KMS-11 (cell line): ENCODE measurements around the gene UBXN2A.

Source experiments
- H2AFZ ChIP-seq: fragments of 200-600 bp; sonication (generic); 2 replicates; pipeline ENCODE4 v1.6.1; 2016; ENCODE audit warnings: antibody characterized with exemption, mixed run types, low read depth
- H3K27ac ChIP-seq: fragments of 200-600 bp; sonication (generic); 2 replicates; pipeline ENCODE4 v1.6.1; 2016; ENCODE audit warnings: mild to moderate bottlenecking, mixed run types
- H3K27me3 ChIP-seq: fragments of 200-600 bp; sonication (generic); 2 replicates; pipeline ENCODE4 v1.6.1; 2017; ENCODE audit warnings: mild to moderate bottlenecking, low read depth, mixed run types, moderate library complexity; ENCODE audit not compliant: insufficient read depth
- H3K36me3 ChIP-seq: fragments of 200-600 bp; sonication (generic); 2 replicates; pipeline ENCODE4 v1.6.1; 2017; ENCODE audit warnings: mild to moderate bottlenecking, mixed run types; ENCODE audit not compliant: insufficient read depth
- H3K4me1 ChIP-seq: fragments of 200-600 bp; sonication (generic); 2 replicates; pipeline ENCODE4 v1.6.1; 2016; ENCODE audit warnings: mild to moderate bottlenecking, low read depth, mixed run types; ENCODE audit not compliant: poor library complexity, severe bottlenecking
- H3K4me2 ChIP-seq: fragments of 200-600 bp; sonication (generic); 2 replicates; pipeline ENCODE4 v1.7.0; 2016; ENCODE audit warnings: mild to moderate bottlenecking, mixed run types
- H3K4me3 ChIP-seq: fragments of 200-600 bp; sonication (generic); IDR thresholded peaks from 2 replicates; pipeline ENCODE4 v1.6.1; 2017; ENCODE audit warnings: low read depth, low read length, mixed read lengths; ENCODE audit not compliant: insufficient read depth
- H3K79me2 ChIP-seq: fragments of 200-600 bp; sonication (generic); 2 replicates; pipeline ENCODE4 v1.6.1; 2016; ENCODE audit warnings: low read depth, mixed run types; ENCODE audit not compliant: insufficient read depth
- H3K9ac ChIP-seq: fragments of 200-600 bp; sonication (generic); 2 replicates; pipeline ENCODE4 v1.6.1; 2016; ENCODE audit warnings: mild to moderate bottlenecking, mixed run types
- H4K20me1 ChIP-seq: fragments of 200-600 bp; sonication (generic); 2 replicates; pipeline ENCODE4 v1.6.1; 2016; ENCODE audit warnings: mild to moderate bottlenecking, mixed run types; ENCODE audit not compliant: insufficient read depth
- CTCF ChIP-seq: fragments of 200-600 bp; sonication (generic); conservative IDR thresholded peaks from 2 replicates; pipeline ENCODE4 v1.6.1; 2017; ENCODE audit warnings: low read depth, mild to moderate bottlenecking, antibody characterized with exemption, low read length, moderate library complexity, mixed read lengths

UBXN2A gene

GRCh38 chr2:23988371-23988770, 48.1 kb downstream of the UBXN2A start:
- Histone ChIP-seq H3K4me3 (no peak overlapping the region), H3K4me2 (no peak overlapping the region), H4K20me1 (no peaks in the 10 kb centered on the region), H3K79me2 (no peaks in the 10 kb centered on the region), H3K27me3 (no peaks in the 10 kb centered on the region), H3K36me3 (peaks cover 4% of the 10 kb centered on the region; the same call in 1 of the 2 replicates), H3K4me1 (peaks cover 3% of the 10 kb centered on the region), H3K27ac (no peak overlapping the region), H2AFZ (no peak overlapping the region), H3K9ac (no peak overlapping the region)
- peak; percentile 59 for TF ChIP-seq CTCF

GRCh38 chr2:23992931-23993330, 52.7 kb downstream of the UBXN2A start:
- TF ChIP-seq CTCF, result no peak
- Histone ChIP-seq H4K20me1 (no peaks in the 10 kb centered on the region), H3K27me3 (no peaks in the 10 kb centered on the region), H3K79me2 (no peaks in the 10 kb centered on the region), H3K4me3 (no peak overlapping the region), H3K36me3 (no peaks in the 10 kb centered on the region), H2AFZ (no peak overlapping the region), H3K9ac (no peak overlapping the region), H3K27ac (no peak overlapping the region), H3K4me1 (peaks cover 3% of the 10 kb centered on the region), H3K4me2 (no peak overlapping the region)

GRCh38 chr2:23993736-23994269, 53.5 kb downstream of the UBXN2A start:
- no peak overlapping the region for H3K27ac ChIP-seq
- H2AFZ ChIP-seq, result no peak overlapping the region
- no peaks in the 10 kb centered on the region for H3K27me3 ChIP-seq
- H3K4me3 ChIP-seq, result no peak overlapping the region
- H3K4me2 ChIP-seq, result no peak overlapping the region
- H4K20me1 ChIP-seq, result no peaks in the 10 kb centered on the region
- no peak overlapping the region for H3K9ac ChIP-seq
- H3K36me3 ChIP-seq, result no peaks in the 10 kb centered on the region
- peaks cover 3% of the 10 kb centered on the region for H3K4me1 ChIP-seq
- TF ChIP-seq CTCF, result no peak
- no peaks in the 10 kb centered on the region for H3K79me2 ChIP-seq

GRCh38 chr2:23994567-23994966, 54.3 kb downstream of the UBXN2A start:
- no peak overlapping the region for H3K9ac ChIP-seq
- no peaks in the 10 kb centered on the region for H3K79me2 ChIP-seq
- H3K27ac ChIP-seq, result no peak overlapping the region
- TF ChIP-seq CTCF, result no peak
- H2AFZ ChIP-seq, result no peak overlapping the region
- no peak overlapping the region for H3K4me3 ChIP-seq
- no peaks in the 10 kb centered on the region for H3K27me3 ChIP-seq
- no peaks in the 10 kb centered on the region for H4K20me1 ChIP-seq
- H3K4me2 ChIP-seq, result no peak overlapping the region
- peaks cover 3% of the 10 kb centered on the region for H3K4me1 ChIP-seq
- peaks cover under 1% of the 10 kb centered on the region; the same call in 1 of the 2 replicates for H3K36me3 ChIP-seq
